Tibial artery (tissue), 4 donors: ENCODE measurements around the gene INTS7.

Experiments
- DNase-seq, 2 donors: peaks; one replicate each; pipeline ENCODE4 v3.0.0-alpha.2; 2019
- H3K27ac ChIP-seq, 2 donors: fragments of 200-600 bp; sonication (generic) in 1 of 2; 1 replicate in 1 of 2; 2 replicates in 1 of 2; pipeline ENCODE4 v1.5.1; 2018 to 2019; ENCODE audit warnings: mild to moderate bottlenecking in 1 of 2
- H3K27me3 ChIP-seq, 2 donors: fragments of 200-600 bp; sonication (generic) in 1 of 2; one replicate each; pipeline versions ENCODE4 v1.5.1 to v1.6.0; 2016 to 2019
- H3K36me3 ChIP-seq, 3 donors: fragments of 200-600 bp; sonication (generic) in 2 of 3; one replicate each; pipeline ENCODE4 v1.5.1; 2016 to 2019; ENCODE audit warnings: mild to moderate bottlenecking in 2 of 3
- H3K4me1 ChIP-seq, 4 donors: fragments of 200-600 bp; sonication (generic) in 2 of 4; 1 replicate in 3 of 4; 2 replicates in 1 of 4; pipeline ENCODE4 v1.5.1; 2016 to 2019
- H3K4me3 ChIP-seq, 2 donors: fragments of 200-600 bp; sonication (generic) in 1 of 2; 1 replicate in 1 of 2; 2 replicates in 1 of 2; pipeline ENCODE4 v1.5.1; 2018 to 2019; ENCODE audit warnings: mild to moderate bottlenecking in 2 of 2
- H3K9me3 ChIP-seq, 3 donors: fragments of 200-600 bp; sonication (generic) in 1 of 3; one replicate each; pipeline ENCODE4 v1.5.1; 2016 to 2019
- CTCF ChIP-seq, 2 experiments: fragments of 200-600 bp in 1 of 2; fragments of 450-650 bp in 1 of 2; IDR thresholded peaks; one replicate each; pipeline ENCODE4 v1.5.1; 2017 to 2019; ENCODE audit warnings: antibody characterized with exemption in 2 of 2, mild to moderate bottlenecking in 1 of 2, moderate library complexity in 1 of 2
- intact Hi-C: fragments of 100-400 bp; cut with DNase I; formaldehyde crosslinking; loops from one replicate; pipeline ENCODE4 v1.15.0; 2023; ENCODE audit warnings: low total_unique reads

The INTS7 gene

GRCh38 chr1:211908951-211909350 is 126.4 kb downstream of the INTS7 start:
- H3K27me3 ChIP-seq, result no peaks in the 10 kb centered on the region
- H3K27ac ChIP-seq, result no peak overlapping the region
- DNase-seq, result no peak
- intact Hi-C loops, result no loop called here
- H3K4me1 ChIP-seq, result no peaks in the 10 kb centered on the region
- no peaks in the 10 kb centered on the region for H3K9me3 ChIP-seq
- no peak overlapping the region for H3K4me3 ChIP-seq
- no peak for TF ChIP-seq CTCF (IDR thresholded peaks at IDR 0.05)
- H3K36me3 ChIP-seq, result no peaks in the 10 kb centered on the region

GRCh38 chr1:211908453-211908852 is 126.9 kb downstream of the INTS7 start:
- no peak for DNase-seq
- no peak for TF ChIP-seq CTCF (IDR thresholded peaks at IDR 0.05)
- Histone ChIP-seq H3K4me3 (no peak overlapping the region), H3K4me1 (no peaks in the 10 kb centered on the region), H3K27ac (no peak overlapping the region), H3K27me3 (no peaks in the 10 kb centered on the region), H3K36me3 (no peaks in the 10 kb centered on the region), H3K9me3 (no peaks in the 10 kb centered on the region)
- intact Hi-C loops, result no loop called here

- Histone ChIP-seq H3K4me3 (no peak overlapping the region), H3K4me1 (no peaks in the 10 kb centered on the region), H3K27me3 (no peaks in the 10 kb centered on the region), H3K9me3 (no peaks in the 10 kb centered on the region), H3K36me3 (no peaks in the 10 kb centered on the region), H3K27ac (no peak overlapping the region)
- no peak for TF ChIP-seq CTCF (IDR thresholded peaks at IDR 0.05)
- intact Hi-C loops, result no loop called here
- DNase-seq, result no peak
Observed at GRCh38 chr1:211903490-211904245, 131.7 kb downstream of the INTS7 start.

GRCh38 chr1:211902624-211903291 is 132.6 kb downstream of the INTS7 start:
- Histone ChIP-seq H3K9me3 (no peaks in the 10 kb centered on the region), H3K4me3 (no peak overlapping the region), H3K36me3 (no peaks in the 10 kb centered on the region), H3K27ac (no peak overlapping the region), H3K4me1 (no peaks in the 10 kb centered on the region), H3K27me3 (no peaks in the 10 kb centered on the region)
- intact Hi-C loops, result no loop called here
- DNase-seq, result no peak
- TF ChIP-seq CTCF (IDR thresholded peaks at IDR 0.05), result no peak

GRCh38 chr1:211901945-211902344 is 133.4 kb downstream of the INTS7 start:
- TF ChIP-seq CTCF (IDR thresholded peaks at IDR 0.05), result no peak
- intact Hi-C loops, result no loop called here
- Histone ChIP-seq H3K4me3 (no peak overlapping the region), H3K36me3 (no peaks in the 10 kb centered on the region), H3K27me3 (no peaks in the 10 kb centered on the region), H3K4me1 (no peaks in the 10 kb centered on the region), H3K27ac (no peak overlapping the region), H3K9me3 (no peaks in the 10 kb centered on the region)
- no peak for DNase-seq
